Measurements from ENCODE around the gene MROH7. TPM values are rescaled to one million over a fixed set of nuclear protein-coding genes. Genes with fewer than 3 reads are reported as not detected.

Gene MROH7
- total RNA-seq, 2 experiments from 2014 or later = not detected

- CTCF ChIA-PET = no interaction called here
- no peak for DNase-seq
- ATAC-seq = no peak
- H3K27ac Mint-ChIP-seq = no peak overlapping the region
- H3K9me3 Mint-ChIP-seq (ENCODE audit: insufficient read depth) = no peaks in the 10 kb centered on the region
- peaks cover 9% of the 10 kb centered on the region for H3K27me3 Mint-ChIP-seq (ENCODE audit: low read depth)
- no peaks in the 10 kb centered on the region for H3K4me1 Mint-ChIP-seq (ENCODE audit: low read depth)
- POLR2A ChIA-PET = no interaction called here
- no peak overlapping the region for H3K4me3 Mint-ChIP-seq
- H3K36me3 Mint-ChIP-seq (ENCODE audit: low read depth) = no peaks in the 10 kb centered on the region
Measured at GRCh38 chr1:54645806-54646676, 4.5 kb downstream of the MROH7 start.

GRCh38 chr1:54649130-54649898 lies 7.7 kb downstream of the MROH7 start:
- POLR2A ChIA-PET = no interaction called here
- Mint-ChIP-seq H3K9me3 (ENCODE audit: insufficient read depth) (no peaks in the 10 kb centered on the region), H3K27ac (no peak overlapping the region), H3K4me1 (ENCODE audit: low read depth) (no peaks in the 10 kb centered on the region), H3K36me3 (ENCODE audit: low read depth) (no peaks in the 10 kb centered on the region), H3K4me3 (no peak overlapping the region), H3K27me3 (ENCODE audit: low read depth) (peaks cover 9% of the 10 kb centered on the region)
- CTCF ChIA-PET = no interaction called here
- ATAC-seq (no peak), DNase-seq (no peak)

GRCh38 chr1:54649921-54650320 lies 8.3 kb downstream of the MROH7 start:
- CTCF ChIA-PET = no interaction called here
- Mint-ChIP-seq H3K4me3 (no peak overlapping the region), H3K4me1 (ENCODE audit: low read depth) (no peaks in the 10 kb centered on the region), H3K9me3 (ENCODE audit: insufficient read depth) (no peaks in the 10 kb centered on the region), H3K36me3 (ENCODE audit: low read depth) (no peaks in the 10 kb centered on the region), H3K27ac (no peak overlapping the region), H3K27me3 (ENCODE audit: low read depth) (peaks cover 9% of the 10 kb centered on the region)
- DNase-seq = no peak
- POLR2A ChIA-PET = no interaction called here
- ATAC-seq = no peak

- ChIA-PET POLR2A (no interaction called here), CTCF (no interaction called here)
- Mint-ChIP-seq H3K4me3 (no peak overlapping the region), H3K9me3 (ENCODE audit: insufficient read depth) (no peaks in the 10 kb centered on the region), H3K4me1 (ENCODE audit: low read depth) (no peaks in the 10 kb centered on the region), H3K27me3 (ENCODE audit: low read depth) (peaks cover 9% of the 10 kb centered on the region), H3K27ac (no peak overlapping the region), H3K36me3 (ENCODE audit: low read depth) (no peaks in the 10 kb centered on the region)
- ATAC-seq (no peak), DNase-seq (no peak)
Measured at GRCh38 chr1:54650417-54650816, 8.8 kb downstream of the MROH7 start.

- ChIA-PET CTCF (no interaction called here), POLR2A (no interaction called here)
- no peak for ATAC-seq
- no peak overlapping the region for H3K4me3 Mint-ChIP-seq
- H3K36me3 Mint-ChIP-seq (ENCODE audit: low read depth) = no peaks in the 10 kb centered on the region
- no peak overlapping the region for H3K27ac Mint-ChIP-seq
- H3K9me3 Mint-ChIP-seq (ENCODE audit: insufficient read depth) = no peaks in the 10 kb centered on the region
- DNase-seq = no peak
- peaks cover 9% of the 10 kb centered on the region for H3K27me3 Mint-ChIP-seq (ENCODE audit: low read depth)
- no peaks in the 10 kb centered on the region for H3K4me1 Mint-ChIP-seq (ENCODE audit: low read depth)
Measured at GRCh38 chr1:54651608-54652007, 10.0 kb downstream of the MROH7 start.

GRCh38 chr1:54652168-54652567 lies 10.6 kb downstream of the MROH7 start:
- H3K27ac Mint-ChIP-seq = no peak overlapping the region
- peaks cover 9% of the 10 kb centered on the region for H3K27me3 Mint-ChIP-seq (ENCODE audit: low read depth)
- no peak overlapping the region for H3K4me3 Mint-ChIP-seq
- ATAC-seq (no peak), DNase-seq (no peak)
- POLR2A ChIA-PET = no interaction called here
- no peaks in the 10 kb centered on the region for H3K9me3 Mint-ChIP-seq (ENCODE audit: insufficient read depth)
- CTCF ChIA-PET = no interaction called here
- no peaks in the 10 kb centered on the region for H3K36me3 Mint-ChIP-seq (ENCODE audit: low read depth)
- no peaks in the 10 kb centered on the region for H3K4me1 Mint-ChIP-seq (ENCODE audit: low read depth)

- DNase-seq (no peak), ATAC-seq (no peak)
- no peaks in the 10 kb centered on the region for H3K9me3 Mint-ChIP-seq (ENCODE audit: insufficient read depth)
- no peaks in the 10 kb centered on the region for H3K4me1 Mint-ChIP-seq (ENCODE audit: low read depth)
- H3K36me3 Mint-ChIP-seq (ENCODE audit: low read depth) = no peaks in the 10 kb centered on the region
- H3K27ac Mint-ChIP-seq = no peak overlapping the region
- ChIA-PET CTCF (no interaction called here), POLR2A (no interaction called here)
- peaks cover 13% of the 10 kb centered on the region for H3K27me3 Mint-ChIP-seq (ENCODE audit: low read depth)
- no peak overlapping the region for H3K4me3 Mint-ChIP-seq
Measured at GRCh38 chr1:54653036-54653435, 11.4 kb downstream of the MROH7 start.

GRCh38 chr1:54658164-54658913 lies 16.8 kb downstream of the MROH7 start:
- H3K36me3 Mint-ChIP-seq (ENCODE audit: low read depth) = no peaks in the 10 kb centered on the region
- H3K9me3 Mint-ChIP-seq (ENCODE audit: insufficient read depth) = no peaks in the 10 kb centered on the region
- H3K27ac Mint-ChIP-seq = no peak overlapping the region
- POLR2A ChIA-PET = no interaction called here
- peaks cover 9% of the 10 kb centered on the region for H3K27me3 Mint-ChIP-seq (ENCODE audit: low read depth)
- H3K4me1 Mint-ChIP-seq (ENCODE audit: low read depth) = no peaks in the 10 kb centered on the region
- DNase-seq (no peak), ATAC-seq (no peak)
- CTCF ChIA-PET = interaction anchor here (0.8 kb wide), 1 partner anchor 143 kb away, joined by 3 read pairs; no protein-coding TSS in a partner anchor
- no peak overlapping the region for H3K4me3 Mint-ChIP-seq

GRCh38 chr1:54663725-54664124 lies 22.1 kb downstream of the MROH7 start:
- no peaks in the 10 kb centered on the region for H3K9me3 Mint-ChIP-seq (ENCODE audit: insufficient read depth)
- H3K36me3 Mint-ChIP-seq (ENCODE audit: low read depth) = no peaks in the 10 kb centered on the region
- no peak overlapping the region for H3K27ac Mint-ChIP-seq
- ChIA-PET CTCF (no interaction called here), POLR2A (interaction anchor here (1.1 kb wide), 1 partner anchor 164 kb away, joined by 3 read pairs; no protein-coding TSS in a partner anchor)
- H3K4me1 Mint-ChIP-seq (ENCODE audit: low read depth) = no peaks in the 10 kb centered on the region
- peaks cover 13% of the 10 kb centered on the region for H3K27me3 Mint-ChIP-seq (ENCODE audit: low read depth)
- ATAC-seq (no peak), DNase-seq (no peak)
- H3K4me3 Mint-ChIP-seq = no peak overlapping the region

- H3K27me3 Mint-ChIP-seq (ENCODE audit: low read depth) = peaks cover 14% of the 10 kb centered on the region
- CTCF ChIA-PET = interaction anchor here (1.1 kb wide), 1 partner anchor 128 kb away, joined by 3 read pairs; no protein-coding TSS in a partner anchor
Measured at GRCh38 chr1:54664364-54664763, 22.8 kb downstream of the MROH7 start.

GRCh38 chr1:54665852-54666251 lies 24.3 kb downstream of the MROH7 start:
- no peak overlapping the region for H3K27ac Mint-ChIP-seq
- no peaks in the 10 kb centered on the region for H3K9me3 Mint-ChIP-seq (ENCODE audit: insufficient read depth)
- no peaks in the 10 kb centered on the region for H3K4me1 Mint-ChIP-seq (ENCODE audit: low read depth)
- no peak for ATAC-seq
- H3K4me3 Mint-ChIP-seq = no peak overlapping the region
- no peaks in the 10 kb centered on the region for H3K36me3 Mint-ChIP-seq (ENCODE audit: low read depth)
- DNase-seq = no peak
- ChIA-PET CTCF (no interaction called here), POLR2A (no interaction called here)
- H3K27me3 Mint-ChIP-seq (ENCODE audit: low read depth) = peaks cover 14% of the 10 kb centered on the region

More at GRCh38 chr1:54664364-54664763, 22.8 kb downstream of the MROH7 start:
- ATAC-seq (no peak), DNase-seq (no peak)
- no peaks in the 10 kb centered on the region for H3K4me1 Mint-ChIP-seq (ENCODE audit: low read depth)
- H3K4me3 Mint-ChIP-seq = no peak overlapping the region
- POLR2A ChIA-PET = interaction anchor here (1.1 kb wide), 1 partner anchor 165 kb away, joined by 3 read pairs; no protein-coding TSS in a partner anchor
- H3K9me3 Mint-ChIP-seq (ENCODE audit: insufficient read depth) = no peaks in the 10 kb centered on the region
- no peaks in the 10 kb centered on the region for H3K36me3 Mint-ChIP-seq (ENCODE audit: low read depth)
- no peak overlapping the region for H3K27ac Mint-ChIP-seq

GRCh38 chr1:54666333-54666732 lies 24.7 kb downstream of the MROH7 start:
- CTCF ChIA-PET = no interaction called here

More at GRCh38 chr1:54666333-54666732, 24.7 kb downstream of the MROH7 start:
- Mint-ChIP-seq H3K36me3 (ENCODE audit: low read depth) (no peaks in the 10 kb centered on the region), H3K4me3 (no peak overlapping the region), H3K4me1 (ENCODE audit: low read depth) (no peaks in the 10 kb centered on the region), H3K27ac (no peak overlapping the region), H3K9me3 (ENCODE audit: insufficient read depth) (no peaks in the 10 kb centered on the region), H3K27me3 (ENCODE audit: low read depth) (peaks cover 14% of the 10 kb centered on the region)
- POLR2A ChIA-PET = no interaction called here
- no peak for DNase-seq
- no peak for ATAC-seq
